NCI-H128 (cell line): ENCODE measurements around the gene GSTA4.
"Not testable (repeated sequence)": the region's sequence is repeated elsewhere in the genome, so short reads cannot be mapped to it uniquely, and the experiment has no call there.

ENCODE experiments used
- DNase-seq: peaks from one replicate; lab custom pipeline; 2025; ENCODE audit not compliant: unreplicated experiment; lab: John Stamatoyannopoulos, UW

The GSTA4 gene

GRCh38 chr6:53014744-53015143 lies 19.7 kb upstream of the GSTA4 start:
- DNase-seq, result no peak

DNA sequence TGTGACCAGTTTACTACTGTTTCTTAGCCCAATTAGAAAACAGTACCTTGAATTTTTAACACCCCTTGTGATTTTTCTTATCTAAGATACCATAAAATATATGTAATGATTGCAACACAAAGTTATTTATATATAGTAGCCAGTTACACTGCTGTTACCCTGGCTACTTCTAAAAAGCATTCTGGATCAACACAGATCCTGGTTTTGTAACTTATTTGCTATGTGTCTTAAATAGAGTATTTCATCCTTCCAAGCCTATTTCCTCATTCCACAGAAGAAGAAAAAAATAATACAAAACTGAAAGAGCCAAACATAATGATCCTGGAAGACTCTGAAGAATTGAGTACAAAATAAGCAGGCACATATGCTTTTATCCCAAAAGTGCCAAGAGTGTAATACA lies 19.0 kb upstream of the GSTA4 start:
- DNase-seq, result no peak

DNA sequence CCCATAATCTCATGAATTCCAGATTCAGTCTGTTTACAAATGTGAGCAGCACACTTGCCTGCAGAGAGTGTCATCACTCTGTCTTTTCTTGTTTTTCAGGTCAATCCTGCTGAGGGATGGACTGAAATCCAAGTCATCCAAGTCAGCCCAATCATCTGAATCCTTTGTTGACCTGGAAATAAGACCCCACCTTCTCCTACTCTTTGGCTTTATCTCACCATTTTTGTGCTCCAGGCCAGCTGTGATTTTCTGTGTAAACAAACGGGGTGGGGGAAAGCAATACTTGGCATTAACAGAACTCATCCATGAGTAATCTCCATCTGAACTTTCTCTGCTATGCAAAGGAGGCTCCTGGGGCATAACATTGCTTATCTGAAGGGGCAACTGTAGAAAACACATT lies 16.9 kb upstream of the GSTA4 start:
- DNase-seq, result no peak

GRCh38 chr6:53010504-53010903 lies 15.4 kb upstream of the GSTA4 start:
- no peak for DNase-seq

DNA sequence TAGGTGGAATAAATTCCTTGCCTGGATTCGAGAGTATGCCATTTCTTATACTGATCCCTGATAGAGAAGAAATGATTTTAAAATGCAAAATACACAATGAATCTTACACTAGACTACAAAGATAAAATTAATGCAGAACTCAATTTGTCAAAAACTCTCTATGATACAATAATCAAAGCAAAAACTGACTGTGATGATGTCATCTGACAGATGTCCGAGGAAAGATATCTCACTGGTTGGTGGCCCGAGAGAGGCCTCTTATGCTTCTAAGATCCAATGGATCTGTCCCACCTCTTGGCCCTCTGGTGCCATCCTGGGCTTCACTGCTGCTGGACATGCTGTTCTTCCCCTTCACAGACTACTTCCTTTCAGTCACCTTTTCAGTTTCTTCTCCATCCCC lies 14.4 kb upstream of the GSTA4 start:
- no peak for DNase-seq

DNA sequence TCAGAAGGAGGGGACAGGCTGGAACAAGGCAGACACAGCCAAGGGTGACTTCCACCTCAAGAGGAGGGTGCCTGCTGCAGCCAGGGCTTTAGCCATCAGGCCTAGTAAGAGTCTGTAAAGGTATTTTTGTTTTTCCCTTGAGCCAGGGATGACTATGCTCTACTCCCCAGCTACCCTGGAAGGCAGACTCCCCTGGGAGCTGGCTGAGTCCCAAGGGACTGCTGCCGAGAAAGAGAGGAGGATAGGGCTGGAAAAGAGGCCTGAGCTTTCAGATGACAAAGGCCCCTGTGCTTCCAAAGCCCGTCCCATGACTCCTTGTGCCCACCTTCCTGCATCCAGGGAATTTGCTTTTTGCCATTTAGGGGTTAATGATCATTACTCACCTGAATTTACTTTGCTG lies 14.0 kb upstream of the GSTA4 start:
- DNase-seq, result no peak

DNA sequence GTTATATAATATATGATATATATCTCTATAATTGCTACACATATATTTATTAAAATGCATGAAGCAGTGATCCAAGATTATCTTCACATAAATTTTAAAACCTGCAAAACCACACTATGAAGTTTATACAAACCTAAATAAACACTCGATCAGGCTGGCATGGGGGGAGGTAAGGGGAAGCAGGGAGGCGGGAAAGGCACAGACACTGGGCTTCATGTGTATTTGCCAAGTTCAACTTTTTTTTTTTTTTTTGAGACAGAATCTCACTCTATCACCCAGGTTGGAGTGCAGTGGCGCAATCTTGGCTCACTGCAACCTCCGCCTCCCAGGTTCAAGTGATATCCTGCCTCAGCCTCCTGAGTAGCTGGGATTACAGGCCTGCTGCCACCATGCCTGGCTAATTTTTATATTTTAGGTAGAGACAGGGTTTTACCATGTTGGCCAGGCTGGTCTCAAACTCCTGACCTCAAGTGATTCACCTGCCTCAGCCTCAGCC lies 13.2 kb upstream of the GSTA4 start:
- not testable (repeated sequence) for DNase-seq

DNA sequence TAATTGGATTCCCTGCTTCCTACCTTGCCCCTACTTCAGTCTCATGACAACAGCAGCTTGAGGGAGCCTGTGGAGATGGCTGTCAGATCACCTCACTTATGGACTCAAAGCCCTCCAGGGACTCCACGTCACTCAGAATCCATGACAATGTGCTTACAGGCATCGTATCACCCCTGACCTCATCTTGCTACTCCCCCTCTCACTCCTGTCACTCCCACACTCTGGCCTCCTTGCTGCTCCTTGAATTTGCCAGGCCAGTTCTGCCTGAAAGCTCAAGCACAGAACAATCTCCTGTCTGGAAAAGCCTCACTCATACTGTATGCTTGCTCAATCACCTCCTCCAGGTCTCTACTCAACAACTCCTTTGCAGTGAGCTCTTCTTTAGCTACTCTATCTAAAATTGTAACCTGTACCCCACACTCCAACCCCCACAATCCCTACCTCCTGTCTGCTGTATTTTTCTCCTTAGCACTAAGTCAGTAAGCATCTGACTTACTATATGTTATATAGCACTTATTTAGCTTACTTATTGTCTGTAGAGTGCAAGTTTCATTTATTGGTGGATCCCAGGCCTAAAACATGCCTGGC lies 10.7 kb upstream of the GSTA4 start:
- no peak for DNase-seq

DNA sequence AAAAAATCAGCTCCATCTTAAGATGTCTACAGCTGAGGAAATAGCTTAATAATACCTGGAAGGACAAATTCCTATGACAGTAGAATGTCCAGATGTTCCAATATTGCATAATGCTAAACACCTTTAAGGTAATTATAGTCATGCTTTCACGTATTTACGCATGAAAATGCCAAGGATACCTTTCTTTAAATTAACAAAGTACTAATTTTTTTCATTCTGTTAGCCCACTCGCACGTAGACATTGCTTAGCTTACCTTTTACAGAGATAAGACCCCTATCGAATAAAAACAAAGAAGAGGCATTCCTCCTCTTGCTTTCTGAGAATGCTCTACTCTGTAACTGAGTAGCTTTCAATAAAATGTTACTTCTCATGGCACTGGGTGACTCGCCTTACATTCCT lies 4.4 kb upstream of the GSTA4 start:
- no peak for DNase-seq

- DNase-seq, result no peak
These were observed 3.5 kb upstream of the GSTA4 start for GRCh38 chr6:52998603-52999002.

DNA sequence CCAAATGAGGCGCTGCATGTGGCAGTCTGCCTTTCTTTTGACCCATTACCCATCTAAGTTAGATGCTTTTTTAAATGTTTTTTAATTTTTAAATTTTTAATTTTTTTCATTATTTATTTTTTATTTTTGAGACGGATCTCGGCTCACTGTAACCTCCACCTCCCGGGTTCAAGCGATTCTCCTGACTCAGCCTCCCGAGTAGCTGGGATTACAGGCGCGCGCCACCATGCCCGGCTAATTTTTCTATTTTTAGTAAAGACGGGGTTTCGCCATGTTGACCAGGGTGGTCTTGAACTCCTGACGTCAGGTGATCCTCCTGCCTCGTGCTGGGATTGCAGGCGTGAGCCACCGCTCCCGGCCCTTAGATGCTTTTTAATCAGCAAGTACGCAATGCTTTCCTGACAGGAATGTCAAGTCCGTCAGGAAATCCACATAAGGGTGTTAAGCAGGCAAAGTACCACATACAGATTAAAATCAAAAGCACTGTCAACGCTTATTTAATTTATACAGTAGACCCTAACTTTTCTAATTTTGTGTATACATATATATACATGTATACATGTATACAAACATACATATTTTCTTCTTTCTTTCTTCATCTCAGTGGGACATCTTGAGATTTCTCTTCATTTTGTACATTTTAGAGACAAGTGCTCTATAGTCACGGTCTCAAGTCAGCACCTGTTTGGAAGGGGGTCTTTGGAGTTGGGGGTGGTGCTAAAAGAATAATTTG lies 995 bp upstream of the GSTA4 start:
- DNase-seq, result no peak

- no peak for DNase-seq
These were observed 320 bp downstream of the GSTA4 start for GRCh38 chr6:52994839-52995088.

- DNase-seq, result no peak
These were observed 849 bp downstream of the GSTA4 start for GRCh38 chr6:52994031-52994838.

DNA sequence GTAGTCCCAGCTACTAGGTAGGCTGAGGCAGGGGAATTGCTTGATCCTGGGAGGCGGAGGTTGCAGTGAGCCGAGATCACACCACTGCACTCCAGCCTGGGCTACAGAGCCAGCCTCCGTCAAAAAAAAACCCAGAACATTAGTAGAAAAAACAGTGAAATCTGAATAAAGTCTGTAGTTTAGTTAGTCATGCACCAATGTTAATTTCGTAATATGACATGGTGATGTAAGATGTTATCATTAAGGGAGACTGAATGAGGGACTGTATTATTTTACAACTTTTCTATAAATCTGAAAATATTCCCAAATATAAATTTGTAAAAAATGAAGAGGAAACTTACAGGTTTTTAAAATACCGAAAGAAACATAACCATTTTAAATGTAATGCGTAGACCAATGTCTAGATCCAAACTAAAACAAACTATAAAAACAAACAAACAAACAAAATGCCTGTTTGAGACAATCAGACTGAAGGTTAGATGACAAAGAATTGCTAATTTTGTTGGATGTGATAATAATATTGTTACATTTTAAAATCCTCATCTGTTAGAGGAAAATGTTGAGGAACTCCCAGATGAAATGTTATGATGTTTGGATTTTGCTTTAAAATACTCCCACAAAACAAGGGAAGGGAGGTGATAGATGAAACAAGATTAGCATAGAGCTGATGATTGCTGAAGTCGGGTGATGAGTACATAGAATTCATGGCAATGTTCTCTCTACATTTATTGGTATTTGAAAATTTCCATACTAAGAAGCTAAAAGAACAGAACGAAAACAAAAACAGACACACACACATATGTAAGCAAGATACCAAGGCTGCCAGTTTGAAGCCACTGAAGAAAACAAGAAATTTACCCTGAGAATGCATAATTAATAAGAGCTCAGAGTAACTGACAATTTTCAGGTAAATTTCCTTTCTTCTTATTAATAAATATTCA lies 1.8 kb downstream of the GSTA4 start:
- DNase-seq, result no peak

DNA sequence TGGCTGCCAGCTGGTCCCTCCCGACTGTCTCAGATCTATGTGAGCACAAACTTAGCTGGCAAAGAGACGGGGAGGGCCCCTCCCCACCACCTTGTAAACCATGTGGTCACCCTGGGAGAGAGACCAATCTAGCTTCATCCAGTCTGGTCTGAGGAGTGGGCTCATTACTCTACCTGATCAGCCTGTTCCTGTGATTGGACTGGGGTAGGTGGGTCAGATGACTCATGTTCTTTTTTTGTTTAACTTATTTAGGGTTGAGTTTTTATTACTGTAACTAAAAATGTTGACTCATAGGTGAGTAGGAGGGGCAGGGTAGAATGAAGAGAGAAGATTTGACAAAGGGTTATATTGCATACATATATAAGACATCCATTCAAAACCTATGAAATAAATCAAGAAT lies 4.7 kb downstream of the GSTA4 start:
- DNase-seq, result no peak

- no peak for DNase-seq
These were observed 9.9 kb downstream of the GSTA4 start for GRCh38 chr6:52985228-52985627.

DNA sequence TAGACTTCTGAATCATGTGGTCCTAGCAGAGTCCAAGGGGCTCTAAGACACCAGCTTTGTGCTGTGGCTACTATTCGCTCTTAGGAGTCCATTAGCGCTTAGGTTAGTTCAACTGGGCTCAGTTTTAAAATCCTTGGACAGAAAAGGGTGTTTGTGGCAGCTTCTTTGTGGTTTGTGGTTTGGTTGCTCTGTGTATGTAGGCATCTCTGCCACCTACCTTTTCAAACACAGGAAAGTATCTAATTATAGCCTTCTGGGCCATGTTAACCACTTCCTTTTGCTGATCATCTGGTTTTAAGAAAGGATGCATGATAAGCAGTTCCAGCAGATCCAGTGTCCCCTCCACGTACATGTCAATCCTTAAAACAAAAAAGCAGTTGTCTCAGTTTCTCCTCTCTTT lies 10.8 kb downstream of the GSTA4 start:
- no peak for DNase-seq

GRCh38 chr6:52983159-52983848 lies 11.8 kb downstream of the GSTA4 start:
- DNase-seq, result no peak

DNA sequence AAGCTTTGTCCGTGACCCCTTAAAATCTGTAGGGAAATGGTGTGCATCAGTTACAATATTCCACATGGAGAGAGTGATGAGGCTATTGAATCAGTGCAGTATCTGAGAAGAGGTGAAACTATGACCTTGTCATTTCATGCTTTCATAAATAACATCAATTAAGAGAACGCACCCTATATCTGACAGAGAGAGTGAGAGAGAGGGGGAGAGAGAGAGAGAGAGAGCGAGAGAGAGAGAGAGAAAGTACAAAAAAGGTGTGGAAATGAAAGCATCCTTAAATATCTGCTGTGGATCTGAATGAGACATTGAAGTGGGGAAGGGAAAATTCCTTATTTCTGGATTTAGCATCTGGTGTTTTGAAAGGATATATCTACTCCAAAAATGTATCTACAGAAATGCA lies 12.4 kb downstream of the GSTA4 start:
- no peak for DNase-seq

DNA sequence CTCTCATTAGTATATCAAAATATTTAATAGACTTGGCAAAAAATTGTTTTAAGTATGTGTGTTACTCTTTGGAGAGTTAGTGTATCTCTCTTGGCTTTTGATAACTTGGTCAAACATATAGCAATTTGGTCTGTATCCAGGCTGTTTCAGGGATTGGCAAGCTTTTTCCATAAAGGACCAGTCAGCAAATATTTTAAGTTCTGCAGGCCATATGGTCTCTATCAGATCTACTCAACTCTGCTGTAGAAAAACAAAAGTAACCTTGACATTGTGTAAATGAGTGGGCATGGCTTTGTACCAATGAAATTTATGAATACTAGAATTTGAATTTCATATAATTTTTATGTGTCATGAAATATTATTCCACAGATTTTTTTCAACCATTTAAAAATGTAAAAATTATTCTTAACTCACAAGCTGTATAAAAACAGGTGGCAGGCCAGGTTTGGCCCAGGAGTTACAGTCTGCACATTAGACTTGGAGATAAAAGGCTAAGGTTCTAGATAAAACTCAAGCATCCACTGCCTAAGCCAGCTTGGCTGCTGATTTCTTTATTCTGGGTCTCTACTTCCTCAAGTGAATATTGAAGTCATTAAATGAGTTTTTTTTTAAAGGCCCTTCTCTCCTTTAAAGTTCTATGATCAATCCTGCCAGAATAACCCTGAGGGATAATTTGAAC lies 13.7 kb downstream of the GSTA4 start:
- DNase-seq, result no peak
